Astrocyte (in vitro differentiated cells and primary cell): ENCODE results near the gene ATP2B2. TPM values are rescaled to one million over a fixed set of nuclear protein-coding genes. Genes with fewer than 3 reads are reported as not detected.

Source experiments
- DNase-seq: peaks from one replicate; pipeline ENCODE4 v3.0.0-alpha.2; 2010; ENCODE audit warnings: low read depth
- FAIRE-seq: peaks from 2 replicates; lab custom pipeline; 2011; peaks lifted over from hg19 to GRCh38; lab: Jason Lieb, UNC
- H2AFZ ChIP-seq: 2 replicates; pipeline ENCODE4 v1.6.0; 2012; ENCODE audit warnings: low read depth, low read length, inconsistent platforms
- H3K27ac ChIP-seq: 2 replicates; pipeline ENCODE4 v1.5.1; 2011; ENCODE audit warnings: low read depth, low read length, inconsistent platforms
- H3K27me3 ChIP-seq: 2 replicates; pipeline ENCODE4 v1.6.0; 2011; ENCODE audit warnings: low read length, inconsistent platforms; ENCODE audit not compliant: insufficient read depth
- H3K36me3 ChIP-seq: 2 replicates; pipeline ENCODE4 v1.5.1; 2011; ENCODE audit warnings: low read length, inconsistent platforms; ENCODE audit not compliant: insufficient read depth
- H3K4me1 ChIP-seq: 2 replicates; pipeline ENCODE4 v1.5.1; 2011; ENCODE audit warnings: low read length, inconsistent platforms; ENCODE audit not compliant: insufficient read depth
- H3K4me2 ChIP-seq: 2 replicates; pipeline ENCODE4 v1.6.0; 2012; ENCODE audit warnings: low read length, inconsistent platforms
- H3K4me3 ChIP-seq: 2 replicates; pipeline ENCODE4 v1.5.1; 2011; ENCODE audit warnings: low read depth, mild to moderate bottlenecking, low read length, inconsistent platforms; ENCODE audit not compliant: insufficient read depth
- H3K79me2 ChIP-seq: 2 replicates; pipeline ENCODE4 v1.6.0; 2012; ENCODE audit warnings: mild to moderate bottlenecking, low read length, inconsistent platforms; ENCODE audit not compliant: insufficient read depth
- H3K9ac ChIP-seq: 2 replicates; pipeline ENCODE4 v1.6.0; 2012; ENCODE audit warnings: mild to moderate bottlenecking, low read length, inconsistent platforms
- H3K9me3 ChIP-seq: 2 replicates; pipeline ENCODE4 v1.5.1; 2012; ENCODE audit warnings: low read depth, mild to moderate bottlenecking, low read length, inconsistent platforms; ENCODE audit not compliant: insufficient read depth
- H4K20me1 ChIP-seq: 2 replicates; pipeline ENCODE4 v1.6.0; 2012; ENCODE audit warnings: low read length, inconsistent platforms; ENCODE audit not compliant: insufficient read depth
- H3K27ac Mint-ChIP-seq: one replicate; pipeline ENCODE4 v1.8.0; 2021; ENCODE audit warnings: mild to moderate bottlenecking, mixed read lengths; ENCODE audit not compliant: unreplicated experiment
- H3K27me3 Mint-ChIP-seq: one replicate; pipeline ENCODE4 v1.8.0; 2021; ENCODE audit warnings: low read depth, mixed read lengths; ENCODE audit not compliant: unreplicated experiment
- H3K36me3 Mint-ChIP-seq: one replicate; pipeline ENCODE4 v1.8.0; 2021; ENCODE audit warnings: low read depth, mixed read lengths; ENCODE audit not compliant: unreplicated experiment
- H3K4me1 Mint-ChIP-seq: one replicate; pipeline ENCODE4 v1.8.0; 2021; ENCODE audit warnings: low read depth, mixed read lengths; ENCODE audit not compliant: unreplicated experiment
- H3K4me3 Mint-ChIP-seq: one replicate; pipeline ENCODE4 v1.8.0; 2021; ENCODE audit warnings: mild to moderate bottlenecking, moderate library complexity, mixed read lengths; ENCODE audit not compliant: unreplicated experiment
- H3K9me3 Mint-ChIP-seq: one replicate; pipeline ENCODE4 v1.8.0; 2021; ENCODE audit warnings: mild to moderate bottlenecking, mixed read lengths; ENCODE audit not compliant: unreplicated experiment
- CTCF ChIP-seq: IDR thresholded peaks from 2 replicates; pipeline ENCODE4 v1.5.1; 2011; ENCODE audit warnings: low read depth, mild to moderate bottlenecking, inconsistent platforms, low read length, moderate library complexity; ENCODE audit not compliant: insufficient read depth
- EZH2 ChIP-seq: IDR thresholded peaks from 2 replicates; pipeline ENCODE4 v1.6.1; 2012; ENCODE audit warnings: mild to moderate bottlenecking, low read length, inconsistent platforms; ENCODE audit not compliant: insufficient read depth
- total RNA-seq: library from RNA; stranded (reverse); gene quantifications from 2 replicates; pipeline ENCODE4 v1.2.1, GENCODE V29; 2021

The ATP2B2 gene
- total RNA-seq, 1 donor from 2014 or later = 0.05 TPM

GRCh38 chr3:10335190-10335738, 170.1 kb downstream of the ATP2B2 start:
- no peaks in the 10 kb centered on the region for H3K36me3 ChIP-seq
- H3K27ac ChIP-seq = no peak overlapping the region
- no peak overlapping the region for H3K4me3 Mint-ChIP-seq
- H3K9me3 ChIP-seq = no peaks in the 10 kb centered on the region
- no peaks in the 10 kb centered on the region for H3K4me1 ChIP-seq
- H3K4me3 ChIP-seq = no peak overlapping the region
- peaks cover 62% of the 10 kb centered on the region for H3K27me3 Mint-ChIP-seq
- no peak overlapping the region for H3K4me2 ChIP-seq
- peaks cover 2% of the 10 kb centered on the region for H3K9me3 Mint-ChIP-seq
- H3K27me3 ChIP-seq = peaks cover 13% of the 10 kb centered on the region
- no peak overlapping the region for H3K27ac Mint-ChIP-seq
- no peak overlapping the region for H2AFZ ChIP-seq
- no peak for DNase-seq
- H3K4me1 Mint-ChIP-seq = peaks cover 4% of the 10 kb centered on the region
- H3K79me2 ChIP-seq = no peaks in the 10 kb centered on the region
- TF ChIP-seq CTCF = no peak
- TF ChIP-seq EZH2 = no peak
- H3K36me3 Mint-ChIP-seq = no peaks in the 10 kb centered on the region
- no peak for FAIRE-seq
- no peak overlapping the region for H3K9ac ChIP-seq
- no peaks in the 10 kb centered on the region for H4K20me1 ChIP-seq

DNA sequence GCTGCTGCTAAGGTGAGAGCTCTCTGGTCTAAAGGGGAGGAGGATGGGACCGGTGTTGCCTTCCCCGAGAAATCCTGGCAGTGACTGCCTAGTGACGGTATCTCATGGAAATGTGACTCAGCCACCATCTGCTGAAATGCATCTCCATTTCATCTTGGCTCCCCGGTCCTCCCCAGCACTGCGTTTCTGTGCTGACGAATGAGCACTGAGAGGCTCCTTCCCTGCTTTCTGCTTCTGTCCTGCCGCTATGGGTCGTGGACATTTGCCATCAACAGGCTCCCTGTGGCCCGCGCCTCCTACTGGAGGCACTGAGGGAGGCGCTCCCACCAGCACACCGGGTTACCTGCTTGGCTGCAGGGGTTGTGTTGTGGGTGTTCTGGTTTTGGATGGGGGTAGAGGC, 170.9 kb downstream of the ATP2B2 start:
- Histone ChIP-seq H3K4me1 (no peaks in the 10 kb centered on the region), H3K9ac (no peak overlapping the region), H3K4me2 (no peak overlapping the region), H3K9me3 (no peaks in the 10 kb centered on the region), H3K27ac (no peak overlapping the region), H3K27me3 (peaks cover 21% of the 10 kb centered on the region), H4K20me1 (no peaks in the 10 kb centered on the region), H3K36me3 (no peaks in the 10 kb centered on the region), H2AFZ (no peak overlapping the region), H3K79me2 (no peaks in the 10 kb centered on the region), H3K4me3 (no peak overlapping the region)
- TF ChIP-seq CTCF (no peak), EZH2 (no peak)
- Mint-ChIP-seq H3K27me3 (peaks cover 60% of the 10 kb centered on the region), H3K4me1 (peaks cover 4% of the 10 kb centered on the region), H3K27ac (no peak overlapping the region), H3K36me3 (no peaks in the 10 kb centered on the region), H3K4me3 (no peak overlapping the region), H3K9me3 (peaks cover 2% of the 10 kb centered on the region)
- no peak for FAIRE-seq
- peak; percentile 64 for DNase-seq

DNA sequence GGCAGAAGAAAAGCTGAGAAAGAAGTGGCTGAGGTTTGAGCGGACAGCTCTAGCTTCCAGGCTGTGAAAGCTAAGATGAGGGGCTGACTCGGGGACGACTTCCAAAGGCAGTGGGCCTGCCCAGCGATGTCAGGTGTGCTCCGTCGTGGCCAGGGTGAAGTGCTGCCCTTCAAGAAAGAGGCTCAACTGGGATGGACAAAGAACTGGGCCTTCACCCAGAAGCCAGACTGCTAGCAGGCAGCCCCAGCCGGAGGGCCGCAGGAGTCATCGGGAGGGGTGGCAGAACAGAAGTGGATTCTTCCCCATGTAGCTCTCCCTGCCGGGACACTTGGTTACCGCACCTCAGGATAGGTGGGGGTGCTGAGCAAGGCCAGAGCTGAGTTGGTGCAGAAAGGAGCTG, 171.3 kb downstream of the ATP2B2 start:
- no peak overlapping the region for H3K4me3 ChIP-seq
- no peaks in the 10 kb centered on the region for H4K20me1 ChIP-seq
- Mint-ChIP-seq H3K36me3 (no peaks in the 10 kb centered on the region), H3K4me1 (peaks cover 4% of the 10 kb centered on the region), H3K27me3 (peaks cover 60% of the 10 kb centered on the region), H3K4me3 (no peak overlapping the region), H3K9me3 (peaks cover 2% of the 10 kb centered on the region), H3K27ac (no peak overlapping the region)
- H3K27ac ChIP-seq = no peak overlapping the region
- H3K9me3 ChIP-seq = no peaks in the 10 kb centered on the region
- no peak for TF ChIP-seq CTCF
- no peak for TF ChIP-seq EZH2
- H3K36me3 ChIP-seq = no peaks in the 10 kb centered on the region
- DNase-seq = no peak
- H3K79me2 ChIP-seq = no peaks in the 10 kb centered on the region
- no peak overlapping the region for H3K4me2 ChIP-seq
- no peak for FAIRE-seq
- peaks cover 25% of the 10 kb centered on the region for H3K27me3 ChIP-seq
- no peak overlapping the region for H3K9ac ChIP-seq
- no peak overlapping the region for H2AFZ ChIP-seq
- H3K4me1 ChIP-seq = no peaks in the 10 kb centered on the region
